WTC11 (cell line): ENCODE results near the gene RHOJ. TPM values are rescaled to one million over a fixed set of nuclear protein-coding genes. Genes with fewer than 3 reads are reported as not detected.

Experiments
- ATAC-seq: fragments of 200-7000 bp; cut with Tn5 transposase; 2 replicates; pipeline ENCODE4 v1.10.0; 2021; ENCODE audit warnings: mild to moderate bottlenecking, moderate library complexity
- CTCF ChIA-PET: fragments of 300-600 bp; sonication (Branson Sonifier 250); formaldehyde crosslinking; loops from one replicate; lab custom pipeline; 2021; ENCODE audit warnings: antibody characterized with exemption; lab: Charles Lee
- POLR2A ChIA-PET: fragments of 350-600 bp; sonication (Branson Sonifier 250); formaldehyde crosslinking; loops from one replicate; lab custom pipeline; 2021; ENCODE audit warnings: antibody characterized with exemption; lab: Charles Lee
- DNase-seq: peaks from one replicate; pipeline ENCODE4 v3.0.0; 2021; ENCODE audit warnings: low spot score
- H3K27ac Mint-ChIP-seq: 2 replicates; pipeline ENCODE4 v1.8.0; 2021; ENCODE audit warnings: mixed read lengths
- H3K27me3 Mint-ChIP-seq: 2 replicates; pipeline ENCODE4 v1.8.0; 2021; ENCODE audit warnings: low read depth, mild to moderate bottlenecking, moderate library complexity, mixed read lengths
- H3K36me3 Mint-ChIP-seq: 2 replicates; pipeline ENCODE4 v1.8.0; 2021; ENCODE audit warnings: mixed read lengths
- H3K4me1 Mint-ChIP-seq: 2 replicates; pipeline ENCODE4 v1.8.0; 2022; ENCODE audit warnings: mixed read lengths
- H3K4me3 Mint-ChIP-seq: 2 replicates; pipeline ENCODE4 v1.8.0; 2021; ENCODE audit warnings: mild to moderate bottlenecking, moderate library complexity, mixed read lengths
- H3K9me3 Mint-ChIP-seq: 2 replicates; pipeline ENCODE4 v1.8.0; 2021; ENCODE audit warnings: mixed read lengths
- ATF3 ChIP-seq: sonication (generic); formaldehyde crosslinking; conservative IDR thresholded peaks from 2 replicates; pipeline ENCODE4 v1.8.1; 2022; ENCODE audit warnings: mild to moderate bottlenecking, missing genetic modification reagents
- ELF4 ChIP-seq: sonication (generic); formaldehyde crosslinking; IDR thresholded peaks from 2 replicates; pipeline ENCODE4 v1.8.1; 2022; ENCODE audit warnings: low read depth, mild to moderate bottlenecking, moderate library complexity, missing genetic modification reagents
- ESRRA ChIP-seq: sonication (generic); formaldehyde crosslinking; IDR thresholded peaks from 2 replicates; pipeline ENCODE4 v1.8.1; 2022; ENCODE audit warnings: mild to moderate bottlenecking, missing genetic modification reagents, borderline replicate concordance
- IRF1 ChIP-seq: sonication (generic); formaldehyde crosslinking; IDR thresholded peaks from 2 replicates; pipeline ENCODE4 v1.8.0; 2023; ENCODE audit warnings: missing genetic modification reagents
- KAT7 ChIP-seq: sonication (generic); formaldehyde crosslinking; IDR thresholded peaks from 2 replicates; pipeline ENCODE4 v1.8.1; 2023; ENCODE audit warnings: missing genetic modification reagents, mild to moderate bottlenecking, borderline replicate concordance
- NFYB ChIP-seq: sonication (generic); formaldehyde crosslinking; conservative IDR thresholded peaks from 2 replicates; pipeline ENCODE4 v1.8.0; 2022; ENCODE audit warnings: low read depth, missing genetic modification reagents
- PRRX2 ChIP-seq: fragments of 250-450 bp; sonication (Bioruptor Pico); IDR thresholded peaks from 2 replicates; pipeline ENCODE4 v1.8.0; 2021; ENCODE audit warnings: mild to moderate bottlenecking
- RORB ChIP-seq: fragments of 250-450 bp; sonication (Bioruptor Pico); IDR thresholded peaks from 2 replicates; pipeline ENCODE4 v1.9.0; 2021; ENCODE audit warnings: mild to moderate bottlenecking
- TCF7 ChIP-seq: sonication (generic); formaldehyde crosslinking; IDR thresholded peaks from 2 replicates; pipeline ENCODE4 v1.8.0; 2022; ENCODE audit warnings: mild to moderate bottlenecking, low read depth, missing genetic modification reagents, moderate library complexity
- ZNF232 ChIP-seq: sonication (generic); formaldehyde crosslinking; IDR thresholded peaks from 2 replicates; pipeline ENCODE4 v1.8.0; 2022; ENCODE audit warnings: mild to moderate bottlenecking, missing genetic modification reagents
- ZNF263 ChIP-seq: sonication (generic); formaldehyde crosslinking; IDR thresholded peaks from 2 replicates; pipeline ENCODE4 v1.8.1; 2022; ENCODE audit warnings: low read depth, mild to moderate bottlenecking, moderate library complexity, missing genetic modification reagents
- ZNF281 ChIP-seq: sonication (generic); formaldehyde crosslinking; IDR thresholded peaks from 2 replicates; pipeline ENCODE4 v1.8.0; 2023; ENCODE audit warnings: mild to moderate bottlenecking, missing genetic modification reagents
- ZNF416 ChIP-seq: fragments of 250-450 bp; sonication (Bioruptor Pico); IDR thresholded peaks from 2 replicates; pipeline ENCODE4 v1.9.0; 2021; ENCODE audit warnings: mild to moderate bottlenecking, inconsistent platforms
- ZNF423 ChIP-seq: fragments of 250-450 bp; sonication (Bioruptor Pico); IDR thresholded peaks from 2 replicates; pipeline ENCODE4 v2.1.2; 2022; ENCODE audit warnings: mild to moderate bottlenecking, moderate library complexity
- total RNA-seq: library from RNA; stranded (reverse); gene quantifications from 3 replicates; pipeline ENCODE4 v1.2.3, GENCODE V29; 2021
- TF ChIP-seq, protein P1 (sequence below): sonication (generic); formaldehyde crosslinking; IDR thresholded peaks from 2 replicates; pipeline ENCODE4 v1.8.1; 2023; ENCODE audit warnings: mild to moderate bottlenecking, missing genetic modification reagents, moderate library complexity
- TF ChIP-seq, protein P2 (sequence below): sonication (generic); formaldehyde crosslinking; IDR thresholded peaks from 2 replicates; pipeline ENCODE4 v1.8.1; 2023; ENCODE audit warnings: mild to moderate bottlenecking, moderate library complexity, missing genetic modification reagents

The RHOJ gene
- total RNA-seq, 1 experiment from 2014 or later = 0.13 TPM

DNA sequence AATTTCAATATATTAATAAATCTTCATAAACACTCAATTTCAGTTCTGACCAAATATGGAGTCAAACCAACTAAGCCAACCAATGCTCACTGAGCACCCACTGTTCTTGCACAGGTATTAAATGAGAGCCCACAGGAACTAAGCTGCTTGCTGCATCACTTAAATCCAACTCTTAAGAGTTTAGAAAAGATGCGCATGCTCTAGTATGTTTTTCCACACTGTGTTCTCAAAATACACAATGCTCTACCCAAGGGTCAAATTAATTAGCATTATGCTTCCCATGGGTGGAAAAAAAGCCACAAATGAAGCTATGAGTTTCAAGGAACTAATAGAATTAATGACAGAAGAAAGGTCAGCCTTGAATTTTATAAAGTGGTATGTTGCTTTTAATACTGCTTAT is 118.2 kb downstream of the RHOJ start (continued):
- TF ChIP-seq ATF3 (no peak), PRRX2 (CRISPR knock-in tag) (no peak), ZNF232 (CRISPR knock-in tag) (no peak)

DNA sequence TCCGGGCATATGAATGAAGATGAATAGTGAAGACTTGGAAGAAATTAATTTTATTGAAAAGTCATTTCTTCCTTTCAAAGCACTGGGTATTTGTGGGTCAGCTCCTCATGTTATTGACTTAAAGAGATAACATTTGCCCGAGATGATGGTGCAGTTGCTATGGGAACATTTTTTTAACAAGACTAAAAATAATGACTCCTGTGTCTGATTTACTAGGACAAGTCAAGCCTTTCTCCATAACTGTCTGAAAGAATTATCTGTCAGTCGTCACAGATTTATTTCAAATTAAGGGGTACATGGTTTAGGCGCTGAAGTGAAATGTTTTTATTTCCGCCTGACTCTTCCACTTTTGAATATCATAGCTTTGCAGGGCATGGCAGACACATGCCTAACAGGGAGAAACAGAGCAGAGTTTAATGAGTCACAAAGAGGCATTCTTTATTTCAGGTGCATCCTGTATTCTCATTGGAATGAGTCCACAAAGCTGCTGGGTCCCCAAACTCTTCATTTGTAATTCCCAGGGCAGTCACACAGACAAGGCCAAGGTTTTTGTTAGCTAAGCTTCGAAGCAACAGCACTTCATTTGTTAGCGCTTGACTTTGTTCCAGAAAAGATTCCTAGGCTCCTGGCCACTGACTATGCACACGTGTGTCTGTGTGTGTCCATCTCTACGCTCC is 118.8 kb downstream of the RHOJ start:
- POLR2A ChIA-PET = no interaction called here
- H3K4me3 Mint-ChIP-seq = no peak overlapping the region

More for the DNA sequence above, 118.8 kb downstream of the RHOJ start:
- TF ChIP-seq ELF4 (CRISPR knock-in tag) = no peak
- no peak for TF ChIP-seq NFYB
- no peak for TF ChIP-seq ZNF281 (CRISPR knock-in tag)
- TF ChIP-seq ZNF423 (CRISPR knock-in tag) = no peak
- TF ChIP-seq ESRRA (CRISPR knock-in tag) = no peak
- TF ChIP-seq KAT7 (CRISPR knock-in tag) = no peak
- no peak for TF ChIP-seq IRF1 (CRISPR knock-in tag)
- TF ChIP-seq TCF7 = no peak
- no peak for TF ChIP-seq ZNF416 (CRISPR knock-in tag)
- TF ChIP-seq, protein P1, sequence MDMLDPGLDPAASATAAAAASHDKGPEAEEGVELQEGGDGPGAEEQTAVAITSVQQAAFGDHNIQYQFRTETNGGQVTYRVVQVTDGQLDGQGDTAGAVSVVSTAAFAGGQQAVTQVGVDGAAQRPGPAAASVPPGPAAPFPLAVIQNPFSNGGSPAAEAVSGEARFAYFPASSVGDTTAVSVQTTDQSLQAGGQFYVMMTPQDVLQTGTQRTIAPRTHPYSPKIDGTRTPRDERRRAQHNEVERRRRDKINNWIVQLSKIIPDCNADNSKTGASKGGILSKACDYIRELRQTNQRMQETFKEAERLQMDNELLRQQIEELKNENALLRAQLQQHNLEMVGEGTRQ (CRISPR knock-in tag) = no peak
- no peak for TF ChIP-seq ZNF263
- TF ChIP-seq RORB (CRISPR knock-in tag) = no peak
- no peak for TF ChIP-seq ATF3
- TF ChIP-seq, protein P2, sequence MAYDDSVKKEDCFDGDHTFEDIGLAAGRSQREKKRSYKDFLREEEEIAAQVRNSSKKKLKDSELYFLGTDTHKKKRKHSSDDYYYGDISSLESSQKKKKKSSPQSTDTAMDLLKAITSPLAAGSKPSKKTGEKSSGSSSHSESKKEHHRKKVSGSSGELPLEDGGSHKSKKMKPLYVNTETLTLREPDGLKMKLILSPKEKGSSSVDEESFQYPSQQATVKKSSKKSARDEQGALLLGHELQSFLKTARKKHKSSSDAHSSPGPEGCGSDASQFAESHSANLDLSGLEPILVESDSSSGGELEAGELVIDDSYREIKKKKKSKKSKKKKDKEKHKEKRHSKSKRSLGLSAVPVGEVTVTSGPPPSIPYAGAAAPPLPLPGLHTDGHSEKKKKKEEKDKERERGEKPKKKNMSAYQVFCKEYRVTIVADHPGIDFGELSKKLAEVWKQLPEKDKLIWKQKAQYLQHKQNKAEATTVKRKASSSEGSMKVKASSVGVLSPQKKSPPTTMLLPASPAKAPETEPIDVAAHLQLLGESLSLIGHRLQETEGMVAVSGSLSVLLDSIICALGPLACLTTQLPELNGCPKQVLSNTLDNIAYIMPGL = no peak
- DNase-seq (no peak), ATAC-seq (peak; percentile 32; the same call in 1 of the 2 replicates)
- CTCF ChIA-PET = interaction anchor here (1.3 kb wide), 1 partner anchor 148 kb away, joined by 3 read pairs; no protein-coding TSS in a partner anchor
- Mint-ChIP-seq H3K27ac (no peak overlapping the region), H3K36me3 (no peaks in the 10 kb centered on the region), H3K9me3 (no peaks in the 10 kb centered on the region), H3K4me1 (peaks cover 10% of the 10 kb centered on the region), H3K27me3 (no peaks in the 10 kb centered on the region)
